ENCODE measurements around the gene ZBTB38. TPM values are rescaled to one million over a fixed set of nuclear protein-coding genes. Genes with fewer than 3 reads are reported as not detected.

The ZBTB38 gene
- total RNA-seq, 1 donor from 2014 or later: 22.5 TPM

- H3K4me3 Mint-ChIP-seq (ENCODE audit: unreplicated experiment): no peak overlapping the region
- H3K36me3 Mint-ChIP-seq (ENCODE audit: low read depth, unreplicated experiment): peaks cover 5% of the 10 kb centered on the region
- no peak for DNase-seq (ENCODE audit: low spot score)
- no peaks in the 10 kb centered on the region for H3K9me3 Mint-ChIP-seq (ENCODE audit: unreplicated experiment)
- H3K27ac Mint-ChIP-seq (ENCODE audit: unreplicated experiment): peak overlapping the region; percentile 83
- H3K27me3 Mint-ChIP-seq (ENCODE audit: unreplicated experiment): peaks cover 4% of the 10 kb centered on the region
- H3K4me1 Mint-ChIP-seq (ENCODE audit: unreplicated experiment): peaks cover 21% of the 10 kb centered on the region
- TF ChIP-seq CTCF (IDR thresholded peaks at IDR 0.05; ENCODE audit: unreplicated experiment): no peak
These were observed 12.3 kb upstream of the ZBTB38 start for GRCh38 chr3:141356046-141356445.

GRCh38 chr3:141360888-141361598 lies 7.3 kb upstream of the ZBTB38 start:
- H3K27me3 Mint-ChIP-seq (ENCODE audit: unreplicated experiment): no peaks in the 10 kb centered on the region
- H3K27ac Mint-ChIP-seq (ENCODE audit: unreplicated experiment): no peak overlapping the region
- no peak for DNase-seq (ENCODE audit: low spot score)
- TF ChIP-seq CTCF (IDR thresholded peaks at IDR 0.05; ENCODE audit: unreplicated experiment): peak; percentile 32
- no peaks in the 10 kb centered on the region for H3K9me3 Mint-ChIP-seq (ENCODE audit: unreplicated experiment)
- H3K4me3 Mint-ChIP-seq (ENCODE audit: unreplicated experiment): no peak overlapping the region
- H3K4me1 Mint-ChIP-seq (ENCODE audit: unreplicated experiment): peaks cover 11% of the 10 kb centered on the region
- no peaks in the 10 kb centered on the region for H3K36me3 Mint-ChIP-seq (ENCODE audit: low read depth, unreplicated experiment)

- H3K36me3 Mint-ChIP-seq (ENCODE audit: low read depth, unreplicated experiment): no peaks in the 10 kb centered on the region
- peaks cover 1% of the 10 kb centered on the region for H3K27me3 Mint-ChIP-seq (ENCODE audit: unreplicated experiment)
- H3K4me3 Mint-ChIP-seq (ENCODE audit: unreplicated experiment): no peak overlapping the region
- peaks cover 18% of the 10 kb centered on the region for H3K4me1 Mint-ChIP-seq (ENCODE audit: unreplicated experiment)
- TF ChIP-seq CTCF (IDR thresholded peaks at IDR 0.05; ENCODE audit: unreplicated experiment): no peak
- no peaks in the 10 kb centered on the region for H3K9me3 Mint-ChIP-seq (ENCODE audit: unreplicated experiment)
- DNase-seq (ENCODE audit: low spot score): no peak
- no peak overlapping the region for H3K27ac Mint-ChIP-seq (ENCODE audit: unreplicated experiment)
These were observed 5.6 kb upstream of the ZBTB38 start for GRCh38 chr3:141362736-141363135.

GRCh38 chr3:141365201-141365600 lies 3.1 kb upstream of the ZBTB38 start:
- peaks cover 39% of the 10 kb centered on the region for H3K4me1 Mint-ChIP-seq (ENCODE audit: unreplicated experiment)
- TF ChIP-seq CTCF (IDR thresholded peaks at IDR 0.05; ENCODE audit: unreplicated experiment): no peak
- peaks cover 3% of the 10 kb centered on the region for H3K27me3 Mint-ChIP-seq (ENCODE audit: unreplicated experiment)
- H3K36me3 Mint-ChIP-seq (ENCODE audit: low read depth, unreplicated experiment): no peaks in the 10 kb centered on the region
- H3K9me3 Mint-ChIP-seq (ENCODE audit: unreplicated experiment): no peaks in the 10 kb centered on the region
- H3K4me3 Mint-ChIP-seq (ENCODE audit: unreplicated experiment): no peak overlapping the region
- H3K27ac Mint-ChIP-seq (ENCODE audit: unreplicated experiment): no peak overlapping the region
- DNase-seq (ENCODE audit: low spot score): no peak

- Mint-ChIP-seq H3K27ac (ENCODE audit: unreplicated experiment) (peak overlapping the region; percentile 34), H3K36me3 (ENCODE audit: low read depth, unreplicated experiment) (no peaks in the 10 kb centered on the region), H3K4me3 (ENCODE audit: unreplicated experiment) (no peak overlapping the region), H3K4me1 (ENCODE audit: unreplicated experiment) (peaks cover 36% of the 10 kb centered on the region), H3K27me3 (ENCODE audit: unreplicated experiment) (peaks cover 3% of the 10 kb centered on the region), H3K9me3 (ENCODE audit: unreplicated experiment) (no peaks in the 10 kb centered on the region)
- DNase-seq (ENCODE audit: low spot score): no peak
- TF ChIP-seq CTCF (IDR thresholded peaks at IDR 0.05; ENCODE audit: unreplicated experiment): no peak
These were observed 1.8 kb upstream of the ZBTB38 start for GRCh38 chr3:141366285-141367037.
